Loucy (cell line): ENCODE data around the gene GNPTG.

Source experiments
- CTCF ChIP-seq: fragments of 200-600 bp; sonication (generic); conservative IDR thresholded peaks from 2 replicates; pipeline ENCODE4 v1.5.1; 2014; ENCODE audit warnings: mild to moderate bottlenecking, antibody characterized with exemption, low read length
- EZH2phosphoT487 ChIP-seq: fragments of 200-600 bp; IDR thresholded peaks from 2 replicates; pipeline ENCODE4 v1.6.1; 2018; ENCODE audit warnings: antibody characterized with exemption, mild to moderate bottlenecking, moderate library complexity, borderline replicate concordance

GRCh38 chr16:1356061-1356900 is 4.5 kb downstream of the GNPTG start:
- TF ChIP-seq CTCF (no peak), EZH2phosphoT487 (no peak)
